Nephron progenitor cell (in vitro differentiated cells): ENCODE data around the gene SIRPB1.

Experiments used
- DNase-seq: peaks from one replicate; pipeline ENCODE4 v3.0.0; 2021
- H3K27ac Mint-ChIP-seq: 2 replicates; pipeline ENCODE4 v1.8.0; 2021; ENCODE audit warnings: mild to moderate bottlenecking, moderate library complexity, mixed read lengths
- H3K27me3 Mint-ChIP-seq: 2 replicates; pipeline ENCODE4 v1.8.0; 2021; ENCODE audit warnings: mild to moderate bottlenecking, low read depth, mixed read lengths; ENCODE audit not compliant: poor library complexity
- H3K36me3 Mint-ChIP-seq: 2 replicates; pipeline ENCODE4 v1.8.0; 2021; ENCODE audit warnings: low read depth, mixed read lengths
- H3K4me1 Mint-ChIP-seq: 2 replicates; pipeline ENCODE4 v1.8.0; 2021; ENCODE audit warnings: mixed read lengths
- H3K4me3 Mint-ChIP-seq: 2 replicates; pipeline ENCODE4 v1.8.0; 2021; ENCODE audit warnings: mild to moderate bottlenecking, moderate library complexity, mixed read lengths
- H3K9me3 Mint-ChIP-seq: 2 replicates; pipeline ENCODE4 v1.8.0; 2021; ENCODE audit warnings: mild to moderate bottlenecking, moderate library complexity, mixed read lengths
- CTCF ChIP-seq: fragments of 200-600 bp; sonication (generic); IDR thresholded peaks from 2 replicates; pipeline ENCODE4 v1.5.0; 2021; ENCODE audit warnings: antibody characterized with exemption

SIRPB1 gene

GRCh38 chr20:1654996-1655395 lies 35.2 kb upstream of the SIRPB1 start:
- H3K27me3 Mint-ChIP-seq = peaks cover 18% of the 10 kb centered on the region
- H3K36me3 Mint-ChIP-seq = no peaks in the 10 kb centered on the region
- no peaks in the 10 kb centered on the region for H3K4me1 Mint-ChIP-seq
- H3K9me3 Mint-ChIP-seq = peaks cover 8% of the 10 kb centered on the region
- no peak overlapping the region for H3K27ac Mint-ChIP-seq
- H3K4me3 Mint-ChIP-seq = no peak overlapping the region
- no peak for TF ChIP-seq CTCF
- DNase-seq = no peak

DNA sequence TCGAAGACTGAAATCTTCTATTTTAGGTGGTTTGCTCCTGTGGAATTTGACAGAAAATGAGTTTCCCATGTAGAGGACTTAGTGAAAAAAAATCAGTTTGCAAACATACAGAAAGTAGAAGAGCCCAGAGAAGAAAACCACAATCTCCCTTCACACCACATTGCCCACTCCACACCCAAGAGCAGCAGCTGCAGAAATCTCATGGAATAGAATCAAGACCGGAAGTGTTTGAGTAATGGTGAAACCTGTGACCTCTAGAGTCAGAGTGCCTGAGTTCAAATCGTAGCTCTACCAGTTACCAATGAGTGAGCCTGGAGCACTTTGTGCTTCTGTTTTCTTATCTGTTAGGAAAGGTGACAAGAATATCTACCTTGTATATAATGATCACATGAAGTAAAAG lies 33.2 kb upstream of the SIRPB1 start:
- Mint-ChIP-seq H3K4me3 (no peak overlapping the region), H3K36me3 (no peaks in the 10 kb centered on the region), H3K27ac (no peak overlapping the region), H3K4me1 (no peaks in the 10 kb centered on the region), H3K9me3 (peaks cover 8% of the 10 kb centered on the region), H3K27me3 (peaks cover 7% of the 10 kb centered on the region)
- no peak for TF ChIP-seq CTCF
- DNase-seq = no peak

DNA sequence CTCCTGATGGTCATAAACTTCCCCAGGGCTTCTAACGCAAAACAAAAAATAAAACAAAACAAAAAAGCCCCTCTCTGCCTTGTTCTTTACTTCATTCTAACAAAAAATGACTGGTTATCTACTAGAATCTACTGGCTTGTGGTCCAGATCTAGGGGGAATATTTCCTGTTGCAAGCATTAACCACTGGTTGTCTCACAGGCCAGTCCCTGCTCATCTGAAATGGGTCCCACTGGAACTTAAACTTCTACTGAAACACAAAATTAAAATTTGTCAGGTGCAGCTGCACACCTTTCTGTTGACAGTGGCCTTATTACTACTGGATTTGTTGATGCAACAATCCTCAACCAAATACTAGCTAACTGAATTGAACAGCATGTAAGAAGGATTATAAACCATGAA lies 32.3 kb upstream of the SIRPB1 start:
- Mint-ChIP-seq H3K27ac (no peak overlapping the region), H3K4me3 (no peak overlapping the region), H3K9me3 (peaks cover 8% of the 10 kb centered on the region), H3K36me3 (no peaks in the 10 kb centered on the region), H3K27me3 (peaks cover 4% of the 10 kb centered on the region), H3K4me1 (no peaks in the 10 kb centered on the region)
- TF ChIP-seq CTCF = no peak
- DNase-seq = no peak

- DNase-seq = no peak
- Mint-ChIP-seq H3K9me3 (peaks cover 8% of the 10 kb centered on the region), H3K27me3 (no peaks in the 10 kb centered on the region), H3K4me1 (no peaks in the 10 kb centered on the region), H3K36me3 (no peaks in the 10 kb centered on the region), H3K27ac (no peak overlapping the region), H3K4me3 (no peak overlapping the region)
- TF ChIP-seq CTCF = no peak
Measured at GRCh38 chr20:1651268-1652058, 31.7 kb upstream of the SIRPB1 start.

- no peaks in the 10 kb centered on the region for H3K27me3 Mint-ChIP-seq
- peaks cover 4% of the 10 kb centered on the region for H3K9me3 Mint-ChIP-seq
- H3K36me3 Mint-ChIP-seq = no peaks in the 10 kb centered on the region
- no peak for TF ChIP-seq CTCF
- H3K27ac Mint-ChIP-seq = no peak overlapping the region
- no peak overlapping the region for H3K4me3 Mint-ChIP-seq
- H3K4me1 Mint-ChIP-seq = no peaks in the 10 kb centered on the region
- DNase-seq = no peak
Measured at GRCh38 chr20:1648101-1648500, 28.3 kb upstream of the SIRPB1 start.

GRCh38 chr20:1646975-1647431 lies 27.2 kb upstream of the SIRPB1 start:
- H3K36me3 Mint-ChIP-seq = no peaks in the 10 kb centered on the region
- H3K27ac Mint-ChIP-seq = no peak overlapping the region
- no peaks in the 10 kb centered on the region for H3K9me3 Mint-ChIP-seq
- H3K4me3 Mint-ChIP-seq = no peak overlapping the region
- no peaks in the 10 kb centered on the region for H3K4me1 Mint-ChIP-seq
- DNase-seq = no peak
- no peak for TF ChIP-seq CTCF
- H3K27me3 Mint-ChIP-seq = no peaks in the 10 kb centered on the region
